ENCODE data around the gene LY6G6D.

The LY6G6D gene

DNA sequence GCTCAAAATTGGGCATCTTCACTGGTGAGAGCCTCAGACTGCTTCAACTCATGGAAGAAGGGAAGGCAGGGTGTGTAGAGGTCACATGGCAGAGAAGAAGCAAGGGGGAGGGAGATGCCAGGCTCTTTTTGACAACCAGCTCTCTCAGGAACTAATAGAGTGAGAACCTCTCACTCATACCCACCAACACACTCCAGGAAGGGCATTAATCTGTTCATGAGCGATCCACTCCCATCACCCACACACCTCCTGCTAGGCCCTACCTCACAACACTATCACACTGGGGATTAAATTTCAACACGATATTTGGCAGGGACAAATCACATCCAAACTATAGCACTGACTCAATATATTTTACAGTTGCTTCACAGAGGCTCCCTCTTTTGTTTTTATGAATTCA, 26.7 kb downstream of the LY6G6D start:
- Histone ChIP-seq H3K4me3 (ENCODE audit: low read depth in 1 of 2, low read length in 2 of 2) (no peak overlapping the region), H3K4me1 (ENCODE audit: insufficient read depth, low read length) (peaks cover 13% of the 10 kb centered on the region), H3K27ac (ENCODE audit: low read depth, low read length) (no peak overlapping the region), H3K9ac (ENCODE audit: low read length) (no peak overlapping the region), H3K36me3 (ENCODE audit: insufficient read depth, low read length) (no peaks in the 10 kb centered on the region), H3K27me3 (ENCODE audit: control insufficient read depth in 1 of 2, insufficient read depth in 2 of 2, low read length in 2 of 2) (no peaks in the 10 kb centered on the region), H3K9me3 (ENCODE audit: low read length) (no peaks in the 10 kb centered on the region)

GRCh38 chr6:31742894-31743293, 27.7 kb downstream of the LY6G6D start:
- Histone ChIP-seq H3K9me3 (ENCODE audit: low read length) (no peaks in the 10 kb centered on the region), H3K4me3 (ENCODE audit: low read depth in 1 of 2, low read length in 2 of 2) (no peak overlapping the region), H3K36me3 (ENCODE audit: insufficient read depth, low read length) (no peaks in the 10 kb centered on the region), H3K9ac (ENCODE audit: low read length) (no peak overlapping the region), H3K4me1 (ENCODE audit: insufficient read depth, low read length) (peaks cover 12% of the 10 kb centered on the region), H3K27me3 (ENCODE audit: control insufficient read depth in 1 of 2, insufficient read depth in 2 of 2, low read length in 2 of 2) (no peaks in the 10 kb centered on the region), H3K27ac (ENCODE audit: low read depth, low read length) (no peak overlapping the region)

DNA sequence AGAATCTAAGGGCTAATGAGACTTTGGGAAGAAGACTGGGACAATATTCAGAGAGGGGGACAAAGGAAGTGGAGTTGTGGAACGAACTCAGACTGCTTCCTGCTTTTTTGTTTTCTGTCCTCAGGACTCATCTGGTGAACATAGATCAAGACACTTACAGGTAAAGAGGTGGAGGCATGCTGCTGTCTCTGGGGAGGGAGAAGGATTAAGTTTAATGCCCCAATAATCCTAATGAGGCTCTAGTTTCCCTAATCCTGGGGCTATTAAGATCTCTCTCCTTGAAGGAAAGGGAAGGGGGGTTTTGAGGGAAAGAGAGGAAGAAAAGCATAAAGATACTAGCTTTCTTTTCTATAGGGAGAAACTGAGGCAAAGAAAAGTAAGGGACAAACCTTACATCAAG, 29.3 kb downstream of the LY6G6D start:
- H3K36me3 ChIP-seq (ENCODE audit: insufficient read depth, low read length): no peaks in the 10 kb centered on the region
- H3K4me3 ChIP-seq (ENCODE audit: low read depth in 1 of 2, low read length in 2 of 2): no peak overlapping the region
- peaks cover 7% of the 10 kb centered on the region for H3K4me1 ChIP-seq (ENCODE audit: insufficient read depth, low read length)
- no peaks in the 10 kb centered on the region for H3K9me3 ChIP-seq (ENCODE audit: low read length)
- H3K27me3 ChIP-seq (ENCODE audit: control insufficient read depth in 1 of 2, insufficient read depth in 2 of 2, low read length in 2 of 2): no peaks in the 10 kb centered on the region
- no peak overlapping the region for H3K27ac ChIP-seq (ENCODE audit: low read depth, low read length)
- no peak overlapping the region for H3K9ac ChIP-seq (ENCODE audit: low read length)

GRCh38 chr6:31749301-31750036, 34.3 kb downstream of the LY6G6D start:
- Histone ChIP-seq H3K9me3 (ENCODE audit: low read length) (no peaks in the 10 kb centered on the region), H3K4me1 (ENCODE audit: insufficient read depth, low read length) (peaks cover 7% of the 10 kb centered on the region), H3K27ac (ENCODE audit: low read depth, low read length) (no peak overlapping the region), H3K4me3 (ENCODE audit: low read depth in 1 of 2, low read length in 2 of 2) (no peak overlapping the region), H3K9ac (ENCODE audit: low read length) (no peak overlapping the region), H3K27me3 (ENCODE audit: control insufficient read depth in 1 of 2, insufficient read depth in 2 of 2, low read length in 2 of 2) (no peaks in the 10 kb centered on the region), H3K36me3 (ENCODE audit: insufficient read depth, low read length) (no peaks in the 10 kb centered on the region)

GRCh38 chr6:31750411-31751022, 35.4 kb downstream of the LY6G6D start:
- no peak overlapping the region for H3K4me3 ChIP-seq (ENCODE audit: low read depth in 1 of 2, low read length in 2 of 2)
- H3K9ac ChIP-seq (ENCODE audit: low read length): no peak overlapping the region
- H3K9me3 ChIP-seq (ENCODE audit: low read length): no peaks in the 10 kb centered on the region
- peaks cover 7% of the 10 kb centered on the region for H3K4me1 ChIP-seq (ENCODE audit: insufficient read depth, low read length)
- H3K36me3 ChIP-seq (ENCODE audit: insufficient read depth, low read length): no peaks in the 10 kb centered on the region
- H3K27me3 ChIP-seq (ENCODE audit: control insufficient read depth in 1 of 2, insufficient read depth in 2 of 2, low read length in 2 of 2): no peaks in the 10 kb centered on the region
- no peak overlapping the region for H3K27ac ChIP-seq (ENCODE audit: low read depth, low read length)

- no peak overlapping the region for H3K27ac ChIP-seq (ENCODE audit: low read depth, low read length)
- H3K4me3 ChIP-seq (ENCODE audit: low read depth in 1 of 2, low read length in 2 of 2): no peak overlapping the region
- H3K4me1 ChIP-seq (ENCODE audit: insufficient read depth, low read length): no peaks in the 10 kb centered on the region
These were observed 37.7 kb downstream of the LY6G6D start for GRCh38 chr6:31752739-31753319.

GRCh38 chr6:31758281-31758680, 43.1 kb downstream of the LY6G6D start:
- H3K4me1 ChIP-seq (ENCODE audit: insufficient read depth, low read length): no peaks in the 10 kb centered on the region
- no peak overlapping the region for H3K9ac ChIP-seq (ENCODE audit: low read length)
- no peak overlapping the region for H3K27ac ChIP-seq (ENCODE audit: low read depth, low read length)
- H3K27me3 ChIP-seq (ENCODE audit: control insufficient read depth in 1 of 2, insufficient read depth in 2 of 2, low read length in 2 of 2): no peaks in the 10 kb centered on the region
- H3K4me3 ChIP-seq (ENCODE audit: low read depth in 1 of 2, low read length in 2 of 2): no peak overlapping the region
- no peaks in the 10 kb centered on the region for H3K9me3 ChIP-seq (ENCODE audit: low read length)
- peaks cover 3% of the 10 kb centered on the region for H3K36me3 ChIP-seq (ENCODE audit: insufficient read depth, low read length)

More at GRCh38 chr6:31752739-31753319, 37.7 kb downstream of the LY6G6D start:
- Histone ChIP-seq H3K36me3 (ENCODE audit: insufficient read depth, low read length) (no peaks in the 10 kb centered on the region), H3K9ac (ENCODE audit: low read length) (no peak overlapping the region), H3K27me3 (ENCODE audit: control insufficient read depth in 1 of 2, insufficient read depth in 2 of 2, low read length in 2 of 2) (no peaks in the 10 kb centered on the region), H3K9me3 (ENCODE audit: low read length) (no peaks in the 10 kb centered on the region)

- no peak overlapping the region for H3K9ac ChIP-seq (ENCODE audit: low read length)
- no peak overlapping the region for H3K27ac ChIP-seq (ENCODE audit: low read depth, low read length)
- H3K4me3 ChIP-seq (ENCODE audit: low read depth in 1 of 2, low read length in 2 of 2): no peak overlapping the region
- H3K36me3 ChIP-seq (ENCODE audit: insufficient read depth, low read length): peaks cover 3% of the 10 kb centered on the region
- H3K27me3 ChIP-seq (ENCODE audit: control insufficient read depth in 1 of 2, insufficient read depth in 2 of 2, low read length in 2 of 2): peaks cover 0 to 4% of the 10 kb centered on the region in 2 donors
- no peaks in the 10 kb centered on the region for H3K9me3 ChIP-seq (ENCODE audit: low read length)
- no peaks in the 10 kb centered on the region for H3K4me1 ChIP-seq (ENCODE audit: insufficient read depth, low read length)
These were observed 45.6 kb downstream of the LY6G6D start for GRCh38 chr6:31760790-31761189.

- Histone ChIP-seq H3K27me3 (ENCODE audit: control insufficient read depth in 1 of 2, insufficient read depth in 2 of 2, low read length in 2 of 2) (peaks cover 0 to 9% of the 10 kb centered on the region in 2 donors), H3K27ac (ENCODE audit: low read depth, low read length) (no peak overlapping the region), H3K9ac (ENCODE audit: low read length) (no peak overlapping the region), H3K36me3 (ENCODE audit: insufficient read depth, low read length) (peaks cover 3% of the 10 kb centered on the region), H3K4me1 (ENCODE audit: insufficient read depth, low read length) (no peaks in the 10 kb centered on the region), H3K4me3 (ENCODE audit: low read depth in 1 of 2, low read length in 2 of 2) (no peak overlapping the region), H3K9me3 (ENCODE audit: low read length) (no peaks in the 10 kb centered on the region)
These were observed 46.2 kb downstream of the LY6G6D start for GRCh38 chr6:31761343-31761742.

- Histone ChIP-seq H3K9ac (ENCODE audit: low read length) (no peak within 1 kb of the TSS), H3K9me3 (ENCODE audit: low read length) (no peaks in the 10 kb centered on the region), H3K4me1 (ENCODE audit: insufficient read depth, low read length) (no peaks in the 10 kb centered on the region), H3K27me3 (ENCODE audit: control insufficient read depth in 1 of 2, insufficient read depth in 2 of 2, low read length in 2 of 2) (peaks cover 0 to 10% of the 10 kb centered on the region in 2 donors), H3K27ac (ENCODE audit: low read depth, low read length) (no peak within 1 kb of the TSS), H3K4me3 (ENCODE audit: low read depth in 1 of 2, low read length in 2 of 2) (no peak within 1 kb of the TSS), H3K36me3 (ENCODE audit: insufficient read depth, low read length) (peaks cover 3% of the 10 kb centered on the region)
These were observed 47.2 kb downstream of the LY6G6D start, which contains the start of gene SAPCD1 for GRCh38 chr6:31762356-31762755. Gene SAPCD1 (plus strand): TSS chr6:31762656. CDS start chr6:31763055, 399 bp downstream.

DNA sequence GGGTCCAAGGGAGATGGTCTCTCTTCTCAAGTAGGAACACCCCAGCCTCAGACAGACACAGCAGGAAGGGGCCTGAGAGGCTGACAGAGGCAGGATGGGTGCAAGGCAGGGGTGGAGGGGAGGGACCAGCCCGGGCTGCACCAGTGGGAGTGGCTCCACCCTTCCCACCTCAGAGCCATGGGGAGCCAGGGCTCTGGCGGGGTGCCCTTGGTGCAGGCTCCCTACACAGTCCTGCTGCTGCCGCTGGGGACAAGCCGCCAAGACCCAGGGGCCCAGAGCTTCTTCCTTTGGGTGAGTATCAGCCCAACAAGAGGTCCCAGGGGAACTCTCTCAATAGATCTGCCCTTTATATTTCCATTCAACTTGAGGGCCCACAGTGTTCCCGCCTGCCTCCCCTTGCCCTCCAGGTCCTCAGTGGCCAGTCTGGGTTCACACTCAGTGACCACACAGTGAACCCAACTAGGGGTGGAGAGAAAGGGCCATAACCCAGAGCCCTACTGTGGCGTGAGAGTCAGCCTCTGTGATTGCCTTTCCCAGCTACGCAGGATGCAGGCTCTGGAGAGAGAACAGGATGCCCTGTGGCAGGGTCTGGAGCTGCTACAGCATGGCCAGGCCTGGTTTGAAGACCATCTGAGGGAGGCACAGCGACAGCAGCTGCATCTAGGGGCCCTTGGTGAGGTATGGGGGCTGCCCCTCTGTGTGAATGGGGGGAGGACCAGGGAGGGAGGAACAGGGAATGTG, 47.9 kb downstream of the LY6G6D start:
- no peak overlapping the region for H3K27ac ChIP-seq (ENCODE audit: low read depth, low read length)
- H3K27me3 ChIP-seq (ENCODE audit: control insufficient read depth in 1 of 2, insufficient read depth in 2 of 2, low read length in 2 of 2): peaks cover 0 to 10% of the 10 kb centered on the region in 2 donors
- H3K4me1 ChIP-seq (ENCODE audit: insufficient read depth, low read length): no peaks in the 10 kb centered on the region
- H3K9me3 ChIP-seq (ENCODE audit: low read length): no peaks in the 10 kb centered on the region
- no peak overlapping the region for H3K9ac ChIP-seq (ENCODE audit: low read length)
- peaks cover 3% of the 10 kb centered on the region for H3K36me3 ChIP-seq (ENCODE audit: insufficient read depth, low read length)
- no peak overlapping the region for H3K4me3 ChIP-seq (ENCODE audit: low read depth in 1 of 2, low read length in 2 of 2)

All from muscle layer of colon (tissue), 2 donors.